ENCODE results near the gene MIER1.

GRCh38 chr1:66889030-66889429 is 35.8 kb upstream of the MIER1 start:
- TF ChIP-seq CTCF (IDR thresholded peaks at IDR 0.05 in 8 of 11, conservative IDR thresholded peaks at IDR 0.05 in 3 of 11) (no peak), POLR2A (IDR thresholded peaks at IDR 0.05) (no peak)
